ENCODE results near the gene ZNF385A.
"Not testable (repeated sequence)": the region's sequence is repeated elsewhere in the genome, so short reads cannot be mapped to it uniquely, and the experiment has no call there.

The ZNF385A gene

DNA sequence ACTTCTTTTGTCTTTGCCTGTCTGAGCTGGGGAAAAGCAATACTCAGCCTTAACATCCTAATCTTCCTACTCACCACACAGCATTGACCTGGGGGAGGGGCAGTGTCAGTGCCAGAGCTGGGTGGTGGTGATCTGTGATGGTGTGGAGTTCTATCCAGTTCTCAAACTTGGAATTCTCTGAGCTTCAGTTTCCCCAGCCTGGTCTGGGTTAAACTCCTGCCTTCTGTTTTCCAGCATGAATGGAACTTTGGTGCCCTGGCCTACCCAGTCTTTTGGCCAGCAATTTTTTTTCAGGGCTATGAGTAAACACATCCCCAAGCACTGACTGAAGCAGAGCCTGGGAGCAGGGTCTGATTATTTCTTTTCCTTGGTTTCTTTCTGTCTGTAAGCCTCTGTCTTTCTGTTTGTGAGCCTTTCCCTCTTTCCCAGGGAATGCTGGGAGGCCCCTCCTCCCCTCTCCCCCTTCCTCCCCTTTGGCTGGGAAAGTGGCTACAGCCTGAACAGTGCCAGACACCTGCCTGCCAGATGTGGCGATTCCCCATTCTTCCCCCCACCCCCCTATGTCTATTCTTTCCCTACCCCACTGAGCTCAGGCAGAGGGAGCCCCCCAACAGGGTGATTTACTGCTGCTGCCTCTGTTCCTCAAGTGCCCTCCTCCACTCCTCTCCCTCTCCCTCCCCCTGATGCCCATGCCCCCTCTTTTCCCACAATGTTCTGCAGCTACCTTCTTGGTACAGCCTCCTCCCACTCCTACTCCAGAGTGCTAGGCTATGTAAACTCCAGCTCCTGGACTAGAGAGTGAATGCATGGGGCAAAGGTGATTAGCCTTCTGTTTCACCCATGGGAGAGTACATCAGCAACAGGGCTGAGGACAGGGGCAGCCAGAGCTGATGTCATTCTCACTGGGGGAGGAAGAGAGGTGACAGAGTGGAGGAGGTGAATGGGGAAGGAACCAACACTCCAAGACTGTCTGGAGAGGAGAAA is 31.4 kb downstream of the ZNF385A start:
- no peak for DNase-seq

DNA sequence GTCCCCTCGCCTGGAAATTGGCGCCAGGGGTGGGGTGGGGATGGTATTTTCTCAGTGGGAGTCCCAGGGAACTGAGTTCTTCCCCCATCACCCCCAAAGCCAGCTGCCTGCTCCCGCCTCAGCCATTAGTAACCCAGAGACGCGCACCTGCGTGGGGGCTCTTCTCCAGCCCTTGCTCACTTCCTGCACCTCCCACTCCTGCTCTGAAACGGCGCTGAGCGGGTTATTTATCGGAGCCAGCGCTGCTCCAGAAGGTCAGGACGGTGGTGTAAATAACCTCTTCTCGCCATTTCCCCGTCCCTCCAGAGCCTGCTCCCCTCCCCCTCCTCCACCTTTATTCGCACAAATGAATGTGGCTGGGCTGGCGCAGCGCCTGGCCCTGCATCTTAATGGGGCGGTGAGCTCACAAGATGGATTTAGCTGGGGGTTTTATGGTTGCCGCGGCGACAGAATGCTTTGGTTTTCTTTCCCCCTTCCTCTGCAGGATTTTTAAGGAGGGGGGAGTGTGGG is 32.5 kb downstream of the ZNF385A start:
- peak; percentile 40 to 48 for DNase-seq

DNA sequence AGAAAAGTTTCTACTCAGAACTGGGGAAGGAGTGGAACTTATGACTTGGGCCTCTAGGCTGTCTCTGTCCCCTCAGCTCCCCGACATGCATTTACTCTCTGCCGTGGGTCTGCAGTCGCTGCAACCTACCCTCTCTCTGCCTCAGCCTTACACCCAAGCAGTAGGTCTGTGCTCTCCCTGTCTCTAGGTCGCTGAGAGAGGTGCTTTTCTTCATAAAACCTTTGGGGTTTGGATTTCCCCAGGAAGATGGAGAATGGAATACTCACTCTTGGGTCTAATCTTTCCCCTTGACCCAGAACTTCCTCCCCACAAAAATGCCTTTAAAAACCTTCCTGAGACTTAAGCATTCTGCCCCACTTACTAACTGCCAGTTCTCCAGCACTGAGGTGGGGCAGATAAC is 33.2 kb downstream of the ZNF385A start:
- DNase-seq: no peak

DNA sequence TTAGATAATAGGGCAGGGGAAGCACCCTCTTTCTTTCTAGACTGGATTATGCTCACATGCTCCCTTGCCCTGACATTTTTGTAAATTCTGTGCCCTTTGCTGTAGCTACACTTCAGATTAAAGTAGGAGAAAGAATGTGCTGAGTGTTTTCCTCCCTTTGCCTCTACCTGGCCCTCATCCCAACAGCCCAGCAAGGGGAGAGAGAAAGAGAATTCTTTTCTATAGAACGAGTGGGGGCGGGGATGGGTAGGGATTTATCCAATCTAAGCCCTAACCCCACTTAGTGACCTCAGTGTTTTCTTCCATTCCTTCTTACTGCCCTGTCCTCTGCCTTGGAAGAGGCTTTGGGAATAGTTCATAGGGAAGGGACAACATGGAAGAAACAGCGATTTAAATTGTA is 33.8 kb downstream of the ZNF385A start:
- DNase-seq: no peak

DNA sequence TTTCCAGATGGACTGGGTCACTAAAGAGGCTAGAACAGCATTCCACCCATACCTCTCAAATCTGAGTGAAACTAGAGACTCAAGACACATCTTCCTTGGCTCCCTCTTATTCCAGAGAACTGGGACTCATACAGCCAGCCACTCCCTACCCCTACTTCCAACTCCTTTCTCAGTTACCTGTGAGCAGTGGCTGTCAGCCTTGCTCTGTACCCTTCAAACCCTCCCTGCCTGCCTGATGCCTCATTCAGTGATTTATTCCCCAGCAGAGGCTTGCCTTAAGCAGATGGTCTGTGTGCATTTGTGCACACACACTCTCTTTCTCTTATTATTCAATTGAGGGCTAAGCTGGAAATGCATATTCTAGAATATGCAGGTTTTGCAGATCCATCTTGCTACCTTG is 34.9 kb downstream of the ZNF385A start:
- DNase-seq: no peak

DNA sequence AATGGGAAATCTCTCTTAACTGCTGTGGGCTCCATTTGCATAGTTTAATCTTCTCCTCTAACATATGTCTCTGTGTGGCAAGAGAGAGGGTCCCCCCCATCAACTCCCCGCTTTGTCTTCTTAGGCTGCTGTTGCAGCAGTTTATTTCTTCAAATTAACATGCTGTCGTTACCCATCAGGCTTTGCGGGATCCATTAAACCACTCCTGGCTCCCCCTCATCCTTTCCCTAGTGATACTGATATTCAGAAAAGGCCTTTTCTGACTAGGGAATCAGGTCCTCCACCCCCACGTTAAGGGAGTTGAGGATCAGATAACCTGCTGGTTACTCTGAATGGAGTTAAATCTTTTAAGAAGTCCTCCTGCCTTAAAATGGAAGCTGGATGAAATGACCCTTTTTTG is 35.5 kb downstream of the ZNF385A start:
- DNase-seq: no peak

DNA sequence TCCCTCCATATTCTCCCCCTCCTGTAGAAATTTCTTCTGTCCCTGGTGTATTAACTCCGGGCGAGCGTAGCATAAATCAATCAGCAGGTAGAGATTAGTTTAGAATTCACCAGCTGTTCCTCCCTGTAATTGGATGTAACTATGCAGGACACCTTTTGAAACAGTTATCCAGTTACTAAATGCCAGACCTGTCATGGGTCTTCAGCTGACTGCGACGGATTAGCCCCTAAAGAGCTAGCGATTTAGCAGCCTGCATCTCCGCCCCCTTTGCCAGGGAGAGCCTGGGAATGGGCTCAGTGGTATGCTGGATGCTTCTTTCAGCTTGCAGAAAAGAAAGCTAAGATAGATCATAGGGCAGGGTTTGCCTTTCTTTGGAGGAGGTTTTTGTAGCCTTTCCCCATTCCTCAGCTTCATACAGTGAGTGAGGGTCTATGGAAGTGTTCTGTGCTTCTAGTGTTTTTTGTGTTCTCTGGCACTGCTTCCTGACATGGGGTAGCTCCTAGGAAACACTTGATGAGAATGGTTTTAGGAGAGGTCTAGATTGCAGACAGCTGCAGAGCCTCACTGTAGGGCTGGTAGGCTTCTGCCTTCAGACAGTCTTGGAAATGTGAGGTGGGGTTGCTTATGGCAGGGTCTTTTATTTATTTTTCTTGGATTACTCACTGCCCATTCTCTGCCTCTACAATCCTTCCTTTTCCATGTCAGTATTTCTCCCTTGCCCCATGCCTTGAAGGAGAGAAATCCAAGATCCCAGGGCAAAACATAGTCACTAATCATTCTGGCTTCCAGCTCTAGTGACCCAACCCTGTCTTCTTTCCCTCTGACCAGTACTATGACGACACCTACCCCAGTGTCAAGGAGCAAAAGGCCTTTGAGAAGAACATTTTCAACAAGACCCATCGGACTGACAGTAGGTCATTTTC is 42.9 kb downstream of the ZNF385A start:
- DNase-seq: no peak

DNA sequence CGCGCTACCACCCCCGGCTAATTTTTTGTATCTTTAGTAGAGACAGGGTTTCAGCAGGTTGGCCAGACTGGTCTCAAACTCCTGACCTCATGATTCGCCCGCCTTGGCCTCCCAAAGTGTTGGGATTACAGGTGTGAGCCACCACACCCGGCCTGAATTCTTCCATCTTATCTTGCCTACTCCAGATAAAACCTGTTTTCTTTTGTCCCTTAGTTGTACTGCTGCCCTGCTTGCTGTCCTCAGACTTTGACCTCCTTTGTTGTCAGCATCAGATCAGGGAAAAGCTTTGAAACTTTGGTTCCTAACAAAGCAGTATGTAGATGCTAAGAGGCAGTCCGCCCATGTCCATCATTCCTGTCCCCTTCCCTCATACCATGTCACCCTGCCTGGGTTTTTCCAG is 43.7 kb downstream of the ZNF385A start:
- DNase-seq: no peak

DNA sequence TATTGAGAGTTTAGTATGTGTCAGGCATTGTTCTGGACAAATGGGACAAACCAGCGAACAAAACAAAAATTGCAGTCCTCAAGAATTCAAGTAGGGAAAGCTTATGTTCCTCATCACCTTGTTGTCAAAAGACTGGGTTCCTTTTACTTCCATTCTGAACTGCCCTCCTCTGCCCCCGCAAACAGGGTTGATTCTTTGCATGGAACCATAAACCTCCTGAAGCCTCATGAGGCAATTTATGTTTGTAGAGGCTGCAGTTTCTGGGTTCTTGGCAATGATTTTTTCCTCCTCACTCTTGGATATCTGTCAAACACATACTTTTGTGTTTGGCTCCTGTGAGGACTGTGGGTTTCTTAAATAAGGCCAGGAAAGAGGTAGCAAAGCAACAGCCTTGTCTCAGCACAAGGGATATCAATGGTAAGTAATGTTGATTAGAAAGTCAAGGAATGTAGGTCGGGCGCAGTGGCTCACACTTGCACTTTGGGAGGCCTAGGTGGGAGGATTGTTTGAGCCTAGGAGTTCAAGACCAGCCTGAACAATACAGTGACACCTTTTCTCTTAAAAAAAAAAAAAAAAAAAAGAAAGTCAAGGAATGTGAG is 45.7 kb downstream of the ZNF385A start:
- no peak for DNase-seq

DNA sequence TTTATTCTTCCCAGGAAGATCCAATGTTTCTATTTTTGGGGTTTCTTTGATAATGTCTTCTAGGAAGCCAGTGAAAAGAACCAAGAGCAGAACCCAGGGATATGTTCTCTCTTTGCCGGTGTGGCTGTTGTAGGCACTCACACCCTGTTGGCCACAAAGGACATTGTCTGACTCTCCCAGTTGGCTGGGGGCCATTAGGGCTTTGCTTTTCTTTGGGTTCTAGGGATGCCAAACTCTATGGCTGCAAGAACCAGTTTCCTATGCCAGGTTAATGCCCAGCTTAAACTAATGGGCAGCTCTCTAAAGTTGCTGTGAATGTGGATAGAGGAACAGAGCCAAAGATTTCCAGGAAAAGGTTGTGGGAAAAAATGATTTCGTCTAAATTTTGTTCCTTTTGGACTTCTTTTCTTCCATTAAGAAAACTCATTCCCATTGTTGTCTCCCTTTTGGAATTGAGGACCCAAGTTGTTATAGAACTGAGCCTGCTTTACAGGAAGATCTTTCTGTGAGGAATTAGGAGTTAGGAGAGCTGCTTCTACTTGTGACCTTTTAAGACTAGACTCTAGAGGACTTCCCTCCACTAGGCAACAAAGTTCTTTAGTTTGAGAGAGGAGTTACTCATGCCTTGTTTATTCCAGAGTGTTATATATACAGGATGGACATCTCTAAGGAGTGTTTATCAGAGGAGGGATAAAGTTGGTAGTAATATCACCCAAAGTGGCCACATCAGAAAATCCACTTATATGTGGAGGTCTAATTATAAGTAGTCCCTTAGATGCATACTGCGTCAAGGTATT is 46.5 kb downstream of the ZNF385A start:
- no peak for DNase-seq

DNA sequence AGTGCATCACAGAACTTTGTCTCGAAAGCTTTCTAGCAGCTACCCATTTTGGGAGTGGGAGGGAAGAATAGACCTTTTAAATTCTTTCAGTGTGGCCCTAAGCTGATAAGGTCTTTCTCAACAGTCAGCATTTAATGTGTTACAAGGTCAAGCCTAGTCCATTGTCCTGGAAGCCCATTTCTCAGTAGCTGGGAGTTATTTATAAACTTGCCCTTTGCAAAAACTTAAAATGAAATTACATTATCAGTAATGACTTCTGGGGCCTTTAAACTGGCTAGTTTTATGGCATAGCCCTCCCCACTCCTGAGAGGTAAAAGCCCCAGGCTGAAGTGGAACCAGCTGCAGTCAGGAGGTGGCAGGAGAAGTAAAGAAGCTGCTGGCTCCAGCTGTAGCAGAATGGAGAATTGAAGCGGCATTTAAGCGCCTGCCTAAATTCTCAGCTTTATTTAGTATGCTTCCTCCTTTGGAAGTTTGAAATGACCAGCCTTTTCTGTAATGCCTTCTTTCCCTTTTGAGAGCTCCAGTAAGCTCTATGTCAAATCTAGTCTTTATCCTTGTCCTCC is 47.2 kb downstream of the ZNF385A start:
- DNase-seq: no peak

DNA sequence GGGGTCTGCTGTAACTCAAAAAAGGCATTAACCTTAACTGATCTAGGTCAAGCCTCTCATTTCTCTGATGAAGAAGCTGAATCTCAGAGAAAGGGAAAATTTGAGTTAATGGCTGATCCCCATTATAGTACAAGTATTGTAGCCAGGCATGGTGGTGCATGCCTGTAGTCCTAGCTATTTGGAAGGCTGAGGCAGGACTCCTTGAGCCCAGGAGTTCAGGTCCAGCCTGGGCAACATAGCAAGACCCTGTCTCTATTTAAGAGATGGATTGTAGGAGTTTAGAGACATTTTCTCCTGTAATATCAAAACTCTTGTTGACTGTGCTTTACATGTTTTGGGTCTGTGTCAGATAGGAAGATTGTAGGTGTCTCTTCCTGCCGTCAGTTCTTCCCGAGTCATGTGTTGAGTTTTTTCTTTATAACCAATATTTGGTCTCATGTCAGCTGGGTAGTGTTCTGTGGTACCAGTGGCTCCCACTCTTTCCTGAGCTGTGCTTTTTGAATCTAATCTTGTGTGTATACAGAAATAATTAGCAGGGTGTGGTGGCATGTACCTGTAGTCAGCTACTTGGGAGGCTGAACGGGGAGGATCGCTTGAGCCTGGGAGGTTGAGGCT is 51.0 kb downstream of the ZNF385A start:
- DNase-seq: no peak

DNA sequence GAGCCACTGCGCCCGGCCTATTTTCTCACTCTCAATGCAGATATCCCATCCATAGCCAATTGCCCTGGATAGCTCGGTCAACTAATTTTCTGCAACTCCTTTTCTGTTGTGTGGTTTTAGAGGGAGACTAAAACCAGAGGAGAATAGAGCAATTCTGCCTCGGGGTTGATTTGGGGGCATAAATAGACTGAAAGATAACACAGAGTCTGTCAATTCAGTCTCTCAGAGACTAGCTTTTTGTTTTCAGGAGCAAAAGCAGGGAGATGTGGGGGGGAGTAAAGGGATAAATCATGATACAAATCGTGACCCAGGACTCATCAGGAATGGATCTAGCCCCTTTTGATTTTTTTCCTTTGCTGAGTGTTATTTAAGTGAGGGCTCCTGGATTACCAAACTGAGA is 53.1 kb downstream of the ZNF385A start:
- no peak for DNase-seq

DNA sequence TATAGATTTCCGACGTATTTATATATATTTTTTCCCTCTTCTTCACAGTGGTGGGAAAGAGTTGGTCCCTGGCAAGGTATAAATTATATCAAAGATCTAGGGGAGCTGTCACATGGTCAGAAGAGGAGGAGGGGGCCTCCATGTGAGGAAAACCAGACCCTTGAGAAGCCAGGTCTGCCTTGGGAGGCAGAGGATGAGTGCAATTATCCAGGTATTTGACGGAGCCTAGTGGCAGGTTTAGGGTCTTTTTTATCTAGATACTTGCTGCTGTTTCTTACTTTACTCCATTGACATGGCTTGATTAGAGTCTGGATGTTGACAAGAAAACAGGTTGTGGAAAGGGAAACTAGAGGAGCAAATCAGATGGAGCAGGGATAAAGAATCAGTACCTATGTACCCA is 54.1 kb downstream of the ZNF385A start:
- DNase-seq: no peak

DNA sequence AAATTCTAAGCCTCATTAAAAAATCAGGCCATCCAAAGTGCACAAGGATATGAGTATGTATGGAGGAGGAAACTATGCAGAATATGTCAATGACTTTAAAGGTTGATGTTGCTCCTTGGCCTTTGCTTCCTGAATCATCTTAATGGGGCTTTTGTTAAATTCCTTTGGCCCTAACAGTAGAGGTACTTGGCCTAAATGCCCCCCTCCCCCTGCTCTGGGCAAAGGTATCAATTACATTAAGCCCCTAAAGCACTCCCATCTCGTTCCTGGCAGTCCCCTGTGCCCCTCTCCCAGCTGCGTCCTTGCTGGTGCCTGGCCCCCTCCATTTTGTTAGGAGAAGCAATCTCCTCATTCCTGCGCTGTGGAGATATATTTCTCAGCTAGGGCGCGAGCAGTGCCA is 54.8 kb downstream of the ZNF385A start:
- no peak for DNase-seq

DNA sequence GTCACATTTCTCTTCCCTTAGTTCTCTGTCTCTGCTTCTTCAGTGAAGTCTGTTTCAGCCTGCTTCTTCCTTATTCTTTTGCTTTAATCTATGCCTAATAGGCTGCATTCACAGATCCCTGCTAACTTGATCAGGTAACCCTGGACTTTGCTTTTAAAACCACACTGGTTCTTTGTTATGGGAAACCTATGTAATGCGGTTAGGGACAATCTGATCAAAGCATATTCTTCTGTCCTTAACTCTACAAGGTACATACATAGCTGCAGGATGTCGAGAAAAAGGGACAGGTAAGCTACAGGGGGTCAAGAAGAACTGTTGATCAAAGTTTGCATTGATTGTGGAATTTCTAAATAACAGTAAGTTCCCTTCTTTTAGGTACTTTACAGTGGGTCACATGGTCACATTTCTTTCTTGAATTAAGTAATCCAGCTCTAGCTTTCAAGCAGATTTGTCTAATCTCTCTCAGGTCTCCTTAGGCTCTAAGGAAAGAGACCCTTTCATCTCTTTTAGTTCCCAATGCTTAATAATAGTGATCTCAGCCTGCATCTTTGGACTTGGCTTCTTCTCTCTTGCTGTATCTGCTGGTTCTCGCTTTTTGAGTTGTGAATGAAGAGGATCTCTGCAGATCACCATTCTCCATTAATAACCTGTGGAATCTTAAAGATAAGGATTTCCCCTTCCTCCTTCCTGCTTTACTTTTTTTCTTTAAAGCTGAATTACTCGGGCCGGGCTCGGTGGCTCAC is 55.8 kb downstream of the ZNF385A start:
- no peak for DNase-seq

DNA sequence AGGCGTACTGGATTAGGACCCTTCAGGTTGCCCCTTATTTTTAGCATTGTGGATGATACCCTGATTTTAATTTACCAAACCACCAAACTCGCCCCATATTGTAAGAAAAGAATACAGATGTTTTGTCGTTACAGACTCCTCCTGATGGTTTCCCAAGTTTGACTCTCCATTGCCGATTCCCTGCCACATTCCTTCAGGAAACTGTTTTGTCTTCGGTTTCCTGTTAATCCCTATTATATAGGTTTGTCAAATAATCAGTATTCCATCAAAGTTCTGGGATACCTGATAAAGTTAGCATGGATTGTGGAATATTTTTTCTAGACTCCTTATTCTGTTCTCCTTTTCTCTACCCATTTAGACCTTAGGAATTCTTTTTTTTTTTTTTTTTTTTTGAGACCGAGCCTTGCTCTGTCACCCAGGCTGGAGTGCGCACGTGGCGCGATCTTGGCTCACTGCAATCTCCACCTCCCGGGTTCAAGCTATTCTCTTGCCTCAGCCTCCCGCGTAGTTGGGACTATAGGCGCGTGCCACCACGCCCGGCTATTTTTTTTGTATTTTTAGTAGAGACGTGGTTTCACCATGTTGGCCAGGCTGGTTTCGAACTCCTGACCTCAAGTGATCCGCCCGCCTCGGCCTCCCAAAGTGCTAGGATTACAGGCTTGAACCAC is 59.0 kb downstream of the ZNF385A start:
- not testable (repeated sequence) for DNase-seq

DNA sequence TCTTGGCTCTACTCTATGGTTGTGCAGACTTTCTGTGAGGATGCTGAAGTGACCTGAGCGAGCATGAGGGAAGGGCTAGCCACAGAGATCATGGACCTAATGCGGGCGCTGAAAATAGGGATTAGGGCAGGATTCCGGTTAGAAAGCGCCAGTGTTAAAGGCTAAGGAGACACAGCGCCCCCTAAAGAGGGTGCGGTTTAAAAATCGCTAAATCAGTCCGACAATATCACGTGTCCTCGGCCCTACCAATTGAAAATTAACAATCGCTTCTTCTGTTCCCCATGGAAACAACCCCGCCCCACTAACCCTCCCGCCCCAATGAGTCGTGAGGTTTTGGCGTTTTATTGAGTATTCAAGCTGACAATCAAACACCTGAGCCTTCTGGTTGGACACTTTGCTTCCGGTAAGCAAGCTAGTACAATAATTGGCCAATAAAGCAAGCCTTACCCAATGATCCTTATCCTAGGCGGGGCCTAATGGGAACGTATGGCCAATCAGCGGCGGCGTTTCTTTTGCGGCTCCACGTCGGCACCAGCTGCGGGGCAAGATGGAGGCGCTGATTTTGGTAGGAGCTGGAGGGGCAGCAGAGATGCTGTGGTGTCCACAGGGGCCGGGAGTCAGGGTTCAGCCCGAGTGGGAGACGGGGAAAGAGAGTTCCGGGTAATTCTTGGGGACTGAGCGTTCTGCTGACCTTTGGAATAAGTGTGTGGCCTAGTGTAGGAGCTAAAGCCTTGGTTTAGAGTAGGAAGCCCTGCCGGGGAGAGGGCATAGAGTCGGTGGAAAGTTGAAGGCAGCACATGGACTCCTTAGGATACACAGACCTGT is 59.7 kb downstream of the ZNF385A start, which contains the start of gene COPZ1:
Gene COPZ1 (plus strand): TSS at position 515 of the 825 bp plus-strand sequence. CDS start 33 bp downstream, at position 548.
- peak; percentile 93 for DNase-seq

DNA sequence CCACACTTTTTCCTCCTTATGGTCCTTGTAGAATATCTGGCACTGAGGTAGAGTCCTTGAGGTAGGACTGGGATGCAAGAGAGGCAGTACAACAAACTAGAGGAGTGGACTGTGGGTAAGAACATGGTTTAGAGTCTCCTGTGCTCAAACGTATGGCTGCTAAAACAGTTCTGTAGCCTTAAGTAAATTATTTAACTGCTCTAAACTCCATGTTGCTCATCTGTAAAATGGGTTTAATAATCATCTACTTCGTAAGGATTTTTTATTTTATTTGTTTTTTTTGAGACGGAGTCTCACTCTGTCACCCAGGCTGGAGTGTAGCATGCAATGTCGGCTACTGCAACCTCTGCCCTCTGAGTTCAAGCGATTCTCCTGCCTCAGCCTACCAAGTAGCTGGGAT is 63.2 kb downstream of the ZNF385A start:
- DNase-seq: no peak

Measured in activated CD4-positive, alpha-beta T cell treated with anti-CD3 and anti-CD28 coated beads, Interleukin-2, amount 50 U/mL, for 4 hours (primary cell).